Measurements from ENCODE around the gene RNF34.

DNA sequence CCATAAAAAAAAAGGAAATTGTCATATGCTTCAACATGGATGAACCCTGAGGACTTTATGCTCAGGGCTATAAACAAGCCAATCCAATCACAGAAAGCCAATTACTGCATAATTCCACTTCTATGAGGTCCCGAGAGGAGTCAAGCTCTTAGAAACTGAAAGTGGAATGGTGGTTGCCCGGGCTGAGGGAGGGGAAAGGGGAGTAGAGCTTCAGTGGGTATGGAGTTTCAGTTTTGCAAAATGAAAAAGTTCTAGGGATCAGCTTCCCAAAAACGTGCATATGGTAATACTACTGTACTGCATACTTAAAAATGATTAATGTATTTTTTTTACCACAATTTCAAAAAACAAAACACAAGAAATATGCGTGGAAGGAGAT lies 52.0 kb downstream of the RNF34 start:
- TF ChIP-seq, protein P1, sequence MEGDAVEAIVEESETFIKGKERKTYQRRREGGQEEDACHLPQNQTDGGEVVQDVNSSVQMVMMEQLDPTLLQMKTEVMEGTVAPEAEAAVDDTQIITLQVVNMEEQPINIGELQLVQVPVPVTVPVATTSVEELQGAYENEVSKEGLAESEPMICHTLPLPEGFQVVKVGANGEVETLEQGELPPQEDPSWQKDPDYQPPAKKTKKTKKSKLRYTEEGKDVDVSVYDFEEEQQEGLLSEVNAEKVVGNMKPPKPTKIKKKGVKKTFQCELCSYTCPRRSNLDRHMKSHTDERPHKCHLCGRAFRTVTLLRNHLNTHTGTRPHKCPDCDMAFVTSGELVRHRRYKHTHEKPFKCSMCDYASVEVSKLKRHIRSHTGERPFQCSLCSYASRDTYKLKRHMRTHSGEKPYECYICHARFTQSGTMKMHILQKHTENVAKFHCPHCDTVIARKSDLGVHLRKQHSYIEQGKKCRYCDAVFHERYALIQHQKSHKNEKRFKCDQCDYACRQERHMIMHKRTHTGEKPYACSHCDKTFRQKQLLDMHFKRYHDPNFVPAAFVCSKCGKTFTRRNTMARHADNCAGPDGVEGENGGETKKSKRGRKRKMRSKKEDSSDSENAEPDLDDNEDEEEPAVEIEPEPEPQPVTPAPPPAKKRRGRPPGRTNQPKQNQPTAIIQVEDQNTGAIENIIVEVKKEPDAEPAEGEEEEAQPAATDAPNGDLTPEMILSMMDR (IDR thresholded peaks at IDR 0.05 in 8 of 11, conservative IDR thresholded peaks at IDR 0.05 in 3 of 11), result no peak
- TF ChIP-seq POLR2A (IDR thresholded peaks at IDR 0.05), result no peak

Measured in spleen (tissue), 7 donors.